UCSD-AML1 (cell line): Measurements from ENCODE around the gene ROCK1.
"Not testable (repeated sequence)": the region's sequence is repeated elsewhere in the genome, so short reads cannot be mapped to it uniquely, and the experiment has no call there.

Experiments
- DNase-seq: peaks from one replicate; lab custom pipeline; 2025; ENCODE audit not compliant: unreplicated experiment; lab: John Stamatoyannopoulos, UW

ROCK1 gene

DNA sequence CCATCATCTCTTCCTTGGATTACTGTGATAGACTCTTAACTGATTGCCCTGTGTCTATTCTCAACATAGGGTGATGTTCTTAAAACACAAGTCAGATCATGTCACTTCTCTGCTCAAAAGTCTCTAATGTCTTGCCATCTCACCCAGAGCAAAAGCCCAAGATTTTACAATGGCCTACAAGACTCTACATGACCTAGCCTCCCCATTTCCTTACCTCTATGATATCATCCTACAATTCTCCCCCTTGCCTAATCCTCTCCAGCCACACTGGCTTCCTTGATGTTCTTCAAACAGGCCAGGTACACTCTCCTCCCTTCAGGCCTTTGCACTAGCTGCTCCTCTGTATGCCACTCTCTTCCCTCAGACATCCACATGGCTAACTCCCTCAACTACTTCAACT is 55.1 kb downstream of the ROCK1 start:
- DNase-seq = no peak

DNA sequence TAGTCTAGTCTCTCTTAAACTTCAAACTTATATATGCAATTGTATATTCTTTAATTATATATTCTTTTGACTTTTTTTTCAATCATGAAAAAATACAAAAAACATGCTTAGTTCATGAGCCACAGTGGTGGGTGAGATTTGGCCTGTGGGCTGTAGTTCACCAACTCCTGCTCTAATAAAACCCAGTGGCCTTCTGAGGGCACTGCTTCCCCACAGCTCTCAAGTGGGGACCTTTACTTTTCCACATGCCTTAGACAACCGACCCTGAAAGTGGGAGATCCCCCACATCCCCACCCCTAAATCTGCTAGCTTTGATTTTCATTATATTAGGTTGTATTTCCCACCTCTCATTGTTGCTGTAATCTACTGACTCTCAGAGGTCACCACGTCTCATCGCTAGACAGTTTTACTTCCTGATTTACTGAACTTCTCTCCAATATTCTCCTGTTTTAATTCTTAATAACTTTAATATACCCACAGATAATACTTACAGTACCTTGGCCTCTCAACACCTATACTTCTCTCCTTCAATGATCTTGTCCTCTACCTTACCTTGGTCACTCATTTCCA is 57.3 kb downstream of the ROCK1 start:
- DNase-seq = no peak

DNA sequence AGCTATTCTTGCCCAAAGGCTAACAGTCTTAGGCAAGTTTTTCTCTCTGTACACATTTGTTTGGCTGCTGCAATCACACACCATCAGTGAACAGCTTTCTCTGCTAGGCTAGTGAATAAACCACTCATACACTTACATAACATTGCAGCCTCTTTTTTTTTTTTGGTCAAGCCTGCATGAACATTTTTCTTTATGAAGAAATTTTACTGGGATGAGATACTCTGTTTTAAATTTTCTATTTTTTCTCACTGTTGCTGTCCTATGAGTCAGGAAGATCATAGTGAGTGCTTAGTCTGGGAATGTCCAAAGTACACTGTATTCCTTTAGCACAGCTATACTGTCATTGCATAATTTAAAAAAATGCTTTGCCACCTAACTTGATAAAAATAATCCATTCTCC is 58.5 kb downstream of the ROCK1 start:
- DNase-seq = no peak

DNA sequence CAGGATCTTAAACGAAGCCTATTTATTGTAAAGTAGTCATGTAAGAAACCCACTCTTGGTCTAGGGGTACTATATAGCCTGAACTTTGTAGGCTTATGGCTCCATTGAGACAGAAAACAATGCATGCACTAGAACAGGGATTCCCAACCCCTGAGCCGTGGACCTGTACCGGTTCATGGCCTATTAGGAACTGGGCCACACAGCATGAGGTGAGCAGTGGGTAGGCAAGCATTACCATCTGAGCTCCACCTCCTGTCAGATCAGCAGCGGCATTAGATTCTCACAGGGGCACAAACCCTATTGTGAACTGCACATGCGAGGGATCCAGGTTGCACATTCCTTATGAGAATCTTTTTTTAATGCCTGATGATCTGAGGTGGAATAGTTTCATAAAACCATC is 59.2 kb downstream of the ROCK1 start:
- DNase-seq = no peak

DNA sequence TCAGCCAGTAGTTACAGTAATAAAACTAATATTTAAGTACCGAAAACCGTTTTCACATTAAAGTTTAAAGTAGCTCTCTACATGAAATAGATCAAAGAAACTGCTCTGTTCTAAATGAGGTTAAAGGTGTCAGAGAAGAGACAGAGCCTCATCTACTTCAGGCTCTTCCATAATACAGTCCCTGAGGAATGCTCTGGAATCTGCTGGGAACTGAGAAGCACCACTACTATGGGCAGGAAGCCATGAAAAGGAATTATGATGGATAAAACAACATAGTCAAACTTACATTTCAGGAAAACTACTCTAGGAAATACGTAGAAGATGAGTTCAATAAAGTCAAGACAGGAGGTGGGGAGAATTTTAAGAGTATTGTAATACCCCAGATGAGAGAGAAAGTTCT is 60.0 kb downstream of the ROCK1 start:
- no peak for DNase-seq

DNA sequence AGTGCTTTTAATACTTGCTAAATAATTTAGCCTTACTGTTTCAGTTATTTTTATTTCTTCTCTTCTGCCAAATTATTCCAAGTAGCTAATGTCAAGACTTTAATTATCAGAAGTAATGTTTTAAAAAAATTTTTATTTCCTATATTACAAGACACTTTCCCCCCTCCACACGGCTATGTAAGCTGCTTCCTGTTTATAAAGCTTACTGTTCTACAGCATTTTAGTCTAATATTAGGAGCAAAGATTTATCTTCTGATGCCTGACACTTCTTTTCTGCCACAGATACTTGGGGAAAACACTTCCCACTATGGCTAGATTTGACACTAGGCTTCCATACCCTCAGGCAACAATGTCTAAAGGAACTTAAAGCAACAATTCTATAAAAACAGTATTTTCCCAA is 62.3 kb downstream of the ROCK1 start:
- no peak for DNase-seq

DNA sequence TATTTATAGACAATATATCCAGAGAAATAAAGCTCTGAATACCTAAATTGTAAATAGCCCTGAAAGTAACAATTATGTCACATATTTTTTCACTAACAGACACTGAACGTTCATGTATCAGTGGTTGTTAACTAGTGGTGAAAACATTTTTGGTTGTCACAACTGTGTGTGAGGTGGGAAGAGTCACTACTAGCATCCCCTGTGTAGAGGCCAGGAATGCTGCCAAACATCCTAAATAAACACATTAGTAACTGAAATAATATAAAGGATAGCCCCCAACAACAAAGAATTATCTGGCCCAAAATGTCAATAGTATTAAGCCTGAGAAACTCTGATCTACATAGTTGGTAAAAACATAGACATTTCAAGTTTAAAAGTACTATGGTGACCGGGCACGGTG is 64.5 kb downstream of the ROCK1 start:
- DNase-seq = no peak

DNA sequence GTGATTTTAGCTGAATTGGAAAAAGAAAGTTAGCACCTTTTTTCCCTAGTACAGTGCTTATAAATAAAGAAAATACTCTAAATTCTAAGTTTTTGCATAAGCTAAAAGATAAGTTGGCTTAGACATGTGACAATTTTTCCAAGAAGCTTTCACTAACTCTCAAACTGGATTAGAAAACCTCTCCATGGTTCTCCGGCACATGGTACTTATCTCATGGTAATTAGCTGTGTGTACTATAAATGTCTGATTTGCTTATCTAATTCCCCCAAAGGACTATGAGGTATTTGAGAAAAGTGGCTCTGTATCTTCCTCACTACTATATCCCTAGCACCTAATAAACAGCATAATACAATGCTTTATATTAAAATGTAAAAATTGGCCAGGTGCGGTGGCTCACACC is 71.1 kb downstream of the ROCK1 start:
- no peak for DNase-seq

DNA sequence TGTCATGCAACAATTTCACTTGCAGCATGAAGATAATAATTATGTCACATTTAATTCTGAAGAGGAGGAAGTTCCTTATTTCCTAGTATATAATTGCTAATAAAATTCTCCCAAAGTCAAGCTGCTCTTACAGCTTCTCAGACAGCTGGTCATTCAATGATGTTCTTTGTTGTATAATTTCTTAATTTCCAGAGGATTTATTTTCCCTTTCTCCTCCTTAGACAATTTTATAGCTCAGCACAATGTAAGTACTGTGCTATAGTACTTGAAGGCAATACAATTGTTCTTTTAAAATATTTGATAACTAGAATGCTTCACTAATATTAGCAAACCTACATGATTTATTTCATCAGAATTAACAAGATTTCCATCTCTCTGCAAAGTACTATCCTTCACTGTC is 73.4 kb downstream of the ROCK1 start:
- DNase-seq = no peak

DNA sequence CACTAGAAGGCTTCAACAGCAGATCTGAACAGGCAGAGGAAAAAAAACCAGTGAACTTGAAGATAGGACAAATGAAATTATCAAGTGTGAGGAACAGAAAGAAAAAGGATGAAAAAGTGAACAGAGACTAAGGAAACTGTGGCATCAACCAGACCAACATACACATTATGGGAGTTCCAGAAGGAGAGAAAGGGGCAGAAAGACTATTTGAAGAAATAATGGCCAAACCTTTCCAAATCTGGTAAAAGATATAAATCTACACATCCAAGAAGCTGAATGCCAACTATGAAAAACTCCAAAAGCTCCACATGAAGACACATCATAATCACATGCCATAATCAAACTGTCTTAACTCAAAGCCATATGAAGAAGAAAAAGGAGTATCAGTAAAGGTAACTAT is 79.8 kb downstream of the ROCK1 start:
- no peak for DNase-seq

DNA sequence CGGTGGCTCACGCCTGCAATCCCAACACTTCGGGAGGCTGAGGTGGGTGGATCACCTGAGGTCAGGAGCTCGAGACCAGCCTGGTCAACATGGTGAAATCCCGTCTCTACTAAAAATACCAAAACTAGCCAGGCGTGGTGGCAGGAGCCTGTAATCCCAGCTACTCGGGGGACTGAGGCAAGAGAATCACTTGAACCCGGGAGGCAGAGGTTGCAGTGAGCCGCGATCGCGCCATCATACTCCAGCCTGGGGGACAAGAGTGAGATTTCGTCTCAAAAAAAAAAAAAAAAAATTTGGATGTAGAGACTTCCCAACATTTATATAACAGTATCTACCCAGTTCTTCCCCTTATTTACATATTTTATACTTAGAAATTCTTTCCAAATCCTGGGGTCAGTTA is 93.4 kb downstream of the ROCK1 start:
- DNase-seq = not testable (repeated sequence)

DNA sequence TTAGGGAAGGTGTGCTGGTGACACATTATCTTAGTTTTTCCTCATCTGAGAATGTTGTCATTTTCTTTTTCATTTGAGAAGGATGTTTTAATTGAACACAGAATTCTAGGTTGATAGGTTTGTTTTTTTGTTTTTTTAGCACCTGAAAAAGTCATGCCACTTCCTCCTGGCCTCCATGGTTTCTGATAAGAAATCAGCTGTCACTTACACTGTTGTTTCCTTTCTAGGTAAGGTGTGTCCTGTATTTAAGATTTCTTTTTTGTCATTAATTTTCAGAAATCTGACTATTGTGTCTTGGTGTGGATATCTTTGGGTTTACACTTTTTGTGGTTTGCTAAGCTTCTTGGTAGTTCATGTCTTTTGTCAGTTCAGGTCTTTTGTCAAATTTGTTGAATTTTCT is 99.3 kb downstream of the ROCK1 start:
- DNase-seq = no peak

DNA sequence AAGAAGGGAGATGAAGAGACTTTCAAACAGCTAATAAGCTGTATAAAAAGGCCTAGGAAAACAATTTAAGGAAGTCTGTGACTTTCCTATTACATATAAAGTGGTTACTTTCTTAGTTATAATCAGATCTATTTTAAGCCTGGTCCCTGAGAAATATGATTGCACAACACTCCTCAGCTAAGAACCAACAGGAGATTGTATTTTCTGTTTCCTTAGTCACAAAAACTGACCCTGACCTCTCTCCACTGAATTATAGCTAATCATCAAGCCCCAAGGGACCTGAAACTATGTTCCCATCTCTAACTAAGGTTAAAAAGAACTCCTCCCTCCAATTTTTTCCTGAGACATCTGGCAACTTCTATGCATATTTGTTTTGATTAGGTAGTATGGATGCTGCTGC is 106.9 kb downstream of the ROCK1 start:
- DNase-seq = no peak

DNA sequence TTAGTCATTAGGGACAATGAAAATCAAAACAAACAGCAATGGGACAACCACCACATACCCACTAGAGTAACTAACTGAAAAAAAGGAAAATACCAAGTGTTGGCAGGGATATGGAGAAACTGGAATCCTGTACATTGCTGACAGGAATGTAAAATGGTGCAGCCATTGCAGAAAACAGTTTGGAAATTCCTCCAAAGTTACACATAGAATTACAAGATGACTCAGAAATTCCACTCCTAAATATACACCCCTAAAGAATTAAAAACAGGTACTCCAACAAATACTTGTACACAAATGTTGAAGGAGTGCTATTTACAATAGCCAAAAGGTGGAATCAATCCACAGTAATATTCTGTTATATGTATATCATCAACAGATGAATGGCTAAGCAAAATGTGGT is 110.9 kb downstream of the ROCK1 start:
- DNase-seq = no peak

DNA sequence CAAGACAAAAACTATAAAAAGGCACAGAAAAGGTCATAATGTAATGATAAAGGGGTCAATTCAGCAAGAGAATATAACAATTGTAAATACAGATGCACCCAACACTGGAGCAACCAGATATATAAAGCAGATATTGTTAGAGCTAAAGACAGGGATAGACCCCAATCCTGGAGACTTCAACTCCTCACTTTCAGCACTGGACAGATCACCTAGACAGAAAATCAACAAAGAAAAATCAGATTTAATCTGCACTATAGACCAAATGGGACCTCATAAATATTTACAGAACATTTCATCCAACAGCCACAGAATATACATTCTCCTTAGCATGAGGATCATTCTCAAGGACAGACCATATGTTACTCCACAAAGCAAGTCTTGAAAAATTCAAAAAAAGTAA is 114.2 kb downstream of the ROCK1 start:
- DNase-seq = no peak

DNA sequence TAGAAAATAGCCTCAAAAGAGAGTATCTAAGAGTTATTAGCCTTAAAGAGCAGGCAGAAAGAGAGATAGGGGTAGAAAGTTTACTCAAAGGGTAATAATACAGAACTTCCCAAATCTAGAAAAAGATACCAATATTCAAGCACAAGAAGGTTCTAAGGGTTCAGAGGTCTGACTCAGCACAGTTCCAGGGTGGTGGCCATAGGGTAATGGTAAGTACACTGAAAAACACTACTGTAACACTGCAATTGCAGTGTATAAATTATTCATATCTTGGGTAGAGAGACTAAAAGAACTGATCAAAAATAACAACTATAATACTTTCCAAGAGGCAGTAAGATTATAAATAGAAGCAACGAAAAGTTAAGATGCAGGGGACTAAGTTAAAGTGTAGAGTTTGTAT is 115.2 kb downstream of the ROCK1 start:
- DNase-seq = no peak

DNA sequence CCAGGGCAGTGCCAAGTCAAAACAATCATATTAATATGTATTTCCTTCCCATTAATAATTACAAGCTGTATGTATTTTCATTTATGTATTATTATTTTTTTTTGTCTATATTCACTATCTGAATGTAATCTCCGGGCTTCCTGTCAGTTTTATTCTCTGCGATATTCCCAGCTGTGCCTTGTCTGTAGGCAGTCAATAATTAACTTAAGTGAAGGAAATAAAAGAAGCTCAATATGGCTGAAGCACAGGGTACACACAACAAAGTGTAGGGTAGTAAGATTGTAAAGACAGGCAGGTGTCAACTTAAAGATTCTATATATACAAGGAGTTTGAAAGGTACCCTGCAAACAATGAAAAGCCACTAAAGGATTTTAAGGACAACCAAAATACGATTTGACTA is 122.9 kb downstream of the ROCK1 start:
- no peak for DNase-seq

DNA sequence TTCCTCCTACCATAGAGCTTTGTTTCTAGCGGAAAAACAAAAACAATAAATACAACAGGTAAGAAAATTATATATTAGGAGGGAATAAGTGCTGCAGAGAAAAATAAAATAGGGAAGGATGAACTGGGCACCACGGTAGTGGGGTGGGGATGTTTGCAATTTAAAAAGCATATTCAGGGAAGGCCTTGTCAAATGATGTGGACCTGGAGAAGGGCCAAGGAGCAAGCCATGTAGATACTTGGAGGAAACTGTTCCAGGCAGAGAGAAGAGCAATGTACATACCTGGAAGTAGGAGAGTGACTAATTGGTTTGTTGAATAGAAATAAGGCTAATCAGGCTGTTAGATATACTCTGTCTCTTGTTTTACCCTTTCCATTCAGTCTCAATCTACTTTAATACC is 136.5 kb downstream of the ROCK1 start:
- DNase-seq = no peak

DNA sequence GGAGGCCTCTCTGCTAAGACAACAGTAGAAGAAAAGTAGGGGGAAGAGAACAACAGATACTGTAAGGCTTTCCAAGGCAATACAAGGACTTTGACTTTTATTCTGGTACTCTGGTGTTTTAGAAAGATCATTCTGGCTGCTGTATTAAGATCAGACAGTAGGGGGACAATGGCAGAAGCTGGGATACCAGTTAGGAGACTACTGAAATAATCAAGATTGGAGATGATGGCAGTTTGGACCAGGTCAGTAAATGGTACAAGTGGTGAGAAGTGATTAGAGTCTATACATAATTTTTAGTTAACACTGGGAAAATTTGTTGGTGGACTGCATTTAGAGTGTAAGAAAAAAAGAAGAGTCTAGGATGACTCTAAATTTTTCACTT is 139.7 kb downstream of the ROCK1 start:
- DNase-seq = no peak

DNA sequence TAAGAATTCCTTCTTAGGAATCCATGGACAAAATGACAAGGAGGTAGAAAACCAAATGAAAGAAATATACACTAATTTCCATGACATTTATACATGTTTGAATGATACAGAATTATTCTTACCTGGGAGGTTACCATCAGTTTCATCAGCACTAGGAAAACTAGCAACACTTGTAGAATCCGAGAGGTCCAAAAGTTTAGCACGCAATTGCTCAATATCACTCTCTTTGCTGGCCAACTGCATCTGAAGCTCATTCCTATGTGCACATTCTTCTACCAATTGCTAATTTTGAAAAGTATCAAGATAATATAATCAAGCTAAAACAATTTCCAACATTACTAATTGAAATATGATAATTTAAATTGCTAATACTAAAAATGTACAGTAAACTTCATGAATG is 144.8 kb downstream of the ROCK1 start:
- DNase-seq = no peak

DNA sequence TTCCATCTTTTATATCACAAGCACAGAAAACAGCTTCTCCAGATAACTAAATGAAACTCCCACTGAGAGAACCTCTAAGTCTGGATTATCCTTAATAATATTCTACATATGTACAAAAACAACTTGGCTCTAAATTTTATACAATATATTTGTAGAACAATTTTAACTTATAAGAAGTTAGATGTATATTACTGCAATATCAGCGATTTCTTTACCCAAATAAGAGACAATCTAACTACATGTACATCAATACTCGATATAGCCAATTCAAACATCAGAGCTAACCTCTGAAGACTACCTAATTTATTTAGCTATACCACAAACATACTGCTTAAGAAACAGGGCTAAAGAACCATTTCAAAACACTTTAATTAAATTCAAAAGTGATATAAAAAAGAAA is 148.6 kb downstream of the ROCK1 start:
- DNase-seq = no peak

DNA sequence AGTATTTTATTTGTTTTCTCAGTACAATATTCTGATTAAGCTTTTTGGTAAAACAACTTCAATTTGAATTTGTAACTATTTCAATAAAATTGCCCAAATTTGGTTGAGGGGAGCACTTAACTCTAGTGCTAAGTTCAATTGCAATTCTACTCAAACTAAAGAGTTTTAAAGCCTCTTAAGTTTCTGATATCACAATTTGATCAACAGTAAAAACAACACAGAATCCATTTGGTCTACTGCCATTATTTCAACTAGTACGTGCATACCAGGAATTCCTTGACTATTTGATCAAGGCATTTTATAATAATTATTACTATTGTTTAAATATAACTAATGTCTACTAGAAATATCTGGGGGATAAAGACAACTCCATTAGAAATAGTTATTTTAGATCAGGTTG is 150.9 kb downstream of the ROCK1 start:
- no peak for DNase-seq

DNA sequence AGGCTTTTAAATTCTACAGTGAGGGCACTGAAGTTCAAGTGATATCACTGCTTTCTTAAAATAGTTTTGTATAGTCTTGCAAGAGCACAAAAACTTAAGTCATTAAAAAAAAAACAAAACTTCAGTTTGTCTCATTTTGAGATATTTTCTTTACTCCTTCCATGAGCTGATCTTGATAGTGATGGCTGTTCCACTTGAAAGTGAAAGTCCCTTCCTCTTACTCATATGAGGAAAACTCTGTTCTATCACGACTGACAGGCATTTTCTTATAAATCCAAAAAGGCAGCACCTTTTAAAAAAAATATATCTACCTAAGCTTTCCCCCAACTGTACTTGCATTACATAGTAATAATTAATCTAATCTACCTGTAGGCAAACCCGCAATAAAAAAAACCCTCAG is 160.8 kb downstream of the ROCK1 start:
- not testable (repeated sequence) for DNase-seq
